ENCODE measurements around the gene SIGLECL1.

The SIGLECL1 gene

DNA sequence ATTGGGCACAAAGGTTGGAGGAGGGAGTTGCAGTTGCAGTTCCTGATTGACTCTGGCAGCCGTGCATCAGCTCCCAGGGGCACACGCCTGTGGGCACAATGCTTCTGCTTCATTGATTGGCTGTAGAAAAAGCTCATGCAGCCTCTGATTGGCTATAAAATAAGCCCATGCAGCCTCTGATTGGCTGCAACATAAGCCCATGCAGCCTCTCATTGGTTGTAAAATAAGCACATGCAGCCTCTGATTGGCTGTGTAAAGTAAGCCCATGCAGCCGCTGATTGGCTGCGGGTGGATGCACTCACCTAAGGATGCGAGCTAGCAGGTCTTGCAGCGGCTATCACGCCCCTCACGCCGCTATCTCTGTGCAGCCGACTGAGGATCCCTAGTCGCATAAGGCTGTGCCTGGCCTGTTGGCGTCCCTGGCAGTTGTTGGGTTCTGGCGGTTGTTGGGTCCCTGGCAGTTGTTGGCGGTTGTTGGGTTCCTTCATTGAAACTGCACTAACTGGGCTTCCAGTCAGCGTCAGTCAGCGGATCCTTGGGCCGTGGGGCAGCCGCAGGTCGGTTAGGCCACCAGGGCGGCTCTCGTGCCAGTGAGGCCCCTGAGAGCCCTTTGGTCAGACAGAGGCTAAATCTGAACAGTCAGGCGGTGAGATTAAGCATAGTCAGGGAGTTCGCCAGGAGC is at the start of gene SIGLECL1:
Gene SIGLECL1, plus strand, starts transcription at position 295 of the 682 bp plus-strand sequence. CDS start 12,993 bp downstream, outside the sequence.
- DNase-seq, result no peak

DNA sequence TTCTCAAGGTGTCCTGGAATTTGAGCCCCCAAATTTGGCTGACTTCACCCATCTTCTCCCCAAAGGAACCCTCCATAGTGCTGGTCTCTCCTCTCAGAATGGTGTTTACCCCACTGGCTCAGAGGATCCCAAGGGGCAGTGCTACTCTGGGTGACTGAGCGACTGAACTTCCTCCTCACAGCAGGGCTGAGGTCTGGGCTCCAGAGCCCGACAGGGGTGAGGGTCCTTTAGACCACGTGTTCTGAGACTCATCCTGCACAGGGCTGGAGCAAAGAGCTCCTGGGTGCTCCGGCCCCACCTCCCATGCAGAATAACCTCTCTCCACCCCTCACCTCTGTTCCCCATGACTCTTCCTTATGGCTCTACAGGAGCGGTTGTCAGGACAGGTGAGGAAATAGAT is 49.2 kb upstream of the SIGLECL1 start:
- DNase-seq, result no peak

DNA sequence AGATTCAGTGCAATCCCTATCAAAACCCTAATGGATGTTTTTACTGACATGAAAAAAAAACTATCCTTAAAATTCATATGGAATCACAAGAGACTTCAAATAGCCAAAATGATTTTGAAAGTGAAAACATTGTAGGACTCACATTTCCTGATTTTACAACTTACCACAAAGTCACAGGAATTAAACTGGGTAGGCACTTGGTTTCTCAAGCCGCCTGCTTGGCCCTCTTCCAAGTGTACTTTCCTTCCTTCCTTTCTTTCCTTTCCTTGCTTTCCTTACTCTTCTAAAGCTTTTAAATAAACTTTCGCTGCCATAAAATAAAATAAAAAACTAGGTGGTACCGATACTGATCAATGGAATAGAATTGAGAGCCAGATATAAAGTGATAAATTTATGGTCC is 47.0 kb upstream of the SIGLECL1 start:
- DNase-seq, result no peak

DNA sequence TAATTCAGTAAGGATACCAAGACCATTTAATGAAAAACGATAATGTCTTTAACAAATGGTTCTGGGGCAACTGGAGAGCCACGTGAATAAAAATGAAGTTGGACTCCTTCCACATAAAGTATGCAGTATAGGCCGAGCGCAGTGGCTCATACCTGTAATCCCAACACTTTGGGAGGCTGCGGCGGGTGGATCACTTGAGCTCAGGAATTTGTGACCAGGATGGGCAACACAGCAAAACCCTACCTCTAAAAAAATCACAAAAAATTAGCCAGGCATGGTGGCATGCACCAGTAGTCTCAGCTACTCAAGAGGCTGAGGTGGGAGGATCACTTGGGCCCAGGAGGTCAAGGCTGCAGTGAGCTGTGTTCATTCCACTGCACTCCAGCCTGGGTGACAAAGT is 46.6 kb upstream of the SIGLECL1 start:
- no peak for DNase-seq

DNA sequence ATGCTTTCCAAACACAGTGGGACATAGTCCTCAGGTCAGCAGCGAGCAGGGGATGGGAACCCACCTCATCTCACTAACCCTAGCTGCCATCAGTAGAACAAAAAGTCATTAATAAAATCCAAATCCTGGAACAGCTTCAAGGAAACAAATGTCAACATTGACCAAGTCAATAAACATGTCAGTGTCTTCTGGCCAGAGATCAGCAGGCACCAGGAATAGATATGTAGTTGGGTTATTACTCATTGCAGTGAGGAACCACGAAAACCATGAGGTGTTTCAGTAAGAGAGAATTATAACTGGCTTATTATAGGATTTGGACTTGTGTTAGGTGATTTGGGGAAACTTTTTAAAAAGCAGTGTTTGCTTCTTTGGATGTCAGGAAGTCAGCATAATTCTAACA is 43.1 kb upstream of the SIGLECL1 start:
- DNase-seq, result no peak

DNA sequence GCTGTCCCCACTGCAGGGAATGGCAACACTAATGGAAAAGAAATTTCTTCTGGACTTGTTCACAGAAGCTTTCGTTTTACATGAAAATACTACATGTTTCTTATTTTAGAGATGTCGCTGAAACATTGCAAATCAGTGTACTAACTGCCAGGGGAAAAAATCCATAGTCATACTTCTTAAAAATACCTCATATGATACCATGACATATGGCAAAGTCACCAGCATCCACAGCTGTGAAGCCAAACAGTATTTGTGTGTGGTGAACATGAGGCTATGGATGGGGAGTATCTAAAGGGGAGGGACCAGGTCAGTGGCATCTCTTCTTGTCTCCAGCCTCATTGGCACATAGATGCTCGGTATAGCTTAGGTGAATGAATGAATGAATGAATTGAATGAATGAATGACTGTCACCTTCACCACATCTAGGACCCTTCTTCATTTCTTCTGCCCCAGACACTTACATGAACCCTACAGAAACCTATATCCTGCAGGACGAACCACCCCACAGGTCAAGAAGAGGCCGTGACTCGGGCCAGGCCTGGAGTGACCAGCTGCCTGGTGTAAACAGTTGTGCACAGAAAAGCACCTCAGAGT is 40.6 kb upstream of the SIGLECL1 start:
- no peak for DNase-seq

DNA sequence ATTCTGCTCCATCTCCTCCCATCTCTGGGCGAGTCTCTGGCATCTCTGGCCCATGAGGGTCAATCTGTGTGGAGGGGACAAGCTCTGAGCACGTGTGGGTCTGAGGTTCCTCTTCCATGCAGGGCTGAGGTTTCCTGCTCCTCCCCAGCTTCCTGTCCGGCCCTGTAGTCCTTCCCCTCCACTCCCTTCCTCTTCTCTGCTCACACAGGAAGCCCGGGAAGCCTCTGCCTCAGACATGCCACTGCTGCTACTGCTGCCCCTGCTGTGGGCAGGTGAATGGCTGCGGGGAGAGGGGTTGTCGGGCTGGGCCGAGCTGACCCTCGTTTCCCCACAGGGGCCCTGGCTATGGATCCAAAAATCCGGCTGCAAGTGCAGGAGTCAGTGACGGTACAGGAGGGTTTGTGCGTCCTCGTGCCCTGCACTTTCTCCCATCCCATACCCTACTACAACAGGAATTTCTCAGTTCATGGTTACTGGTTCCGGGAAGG is 40.0 kb upstream of the SIGLECL1 start:
- DNase-seq, result peak; percentile 44

DNA sequence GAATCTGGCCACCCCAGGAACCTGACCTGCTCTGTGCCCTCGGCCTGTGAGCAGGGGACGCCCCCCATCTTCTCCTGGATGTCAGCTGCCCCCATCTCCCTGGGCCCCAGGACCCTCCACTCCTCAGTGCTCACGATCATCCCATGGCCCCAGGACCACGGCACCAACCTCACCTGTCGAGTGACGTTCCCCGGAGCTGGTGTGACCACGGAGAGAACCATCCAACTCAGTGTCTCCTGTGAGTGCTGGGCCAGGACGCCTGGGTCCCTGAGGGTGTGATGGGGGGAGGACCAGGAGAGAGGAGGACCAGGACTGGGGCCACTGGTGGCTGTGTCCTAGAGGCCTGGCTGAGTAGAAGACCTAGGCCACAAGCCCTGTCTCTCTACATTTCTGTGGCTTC is 39.0 kb upstream of the SIGLECL1 start:
- DNase-seq, result no peak

DNA sequence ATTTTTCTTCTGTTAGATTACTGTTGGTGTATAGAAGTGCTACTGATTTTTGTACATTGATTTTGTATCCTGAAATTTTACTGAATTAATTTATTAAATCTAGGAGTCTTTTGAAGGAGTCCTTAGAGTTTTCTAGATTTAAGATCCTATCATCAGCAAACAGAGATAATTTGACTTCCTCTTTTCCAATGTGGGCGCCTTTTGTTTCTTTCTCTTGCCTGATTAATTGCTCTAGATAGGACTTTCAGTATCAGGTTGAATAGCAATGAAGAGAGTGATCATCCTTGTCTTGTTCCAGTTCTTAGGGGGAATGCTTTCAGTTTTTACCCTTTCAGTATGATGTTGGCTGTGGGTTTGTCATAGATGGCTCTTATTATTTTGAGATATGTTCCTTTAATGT is 31.6 kb upstream of the SIGLECL1 start:
- DNase-seq, result no peak

DNA sequence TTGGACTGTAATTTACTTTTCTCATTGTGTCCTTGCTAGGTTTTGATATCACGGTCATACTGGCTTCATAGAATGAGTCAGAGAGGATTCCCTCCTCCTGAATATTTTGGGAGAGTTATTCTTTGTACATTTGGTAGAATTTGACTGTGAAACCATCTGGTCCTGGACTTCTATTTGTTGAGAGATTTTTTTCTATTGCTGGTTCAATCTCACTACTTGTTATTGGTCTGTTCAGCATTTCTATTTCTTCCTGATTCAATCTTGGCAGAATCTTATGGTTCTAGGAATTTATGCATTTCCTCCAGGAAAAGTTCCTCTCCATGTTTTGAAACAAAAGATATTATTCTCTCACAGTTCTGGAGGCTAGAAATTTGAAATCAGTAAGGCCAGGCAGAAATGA is 30.9 kb upstream of the SIGLECL1 start:
- no peak for DNase-seq

DNA sequence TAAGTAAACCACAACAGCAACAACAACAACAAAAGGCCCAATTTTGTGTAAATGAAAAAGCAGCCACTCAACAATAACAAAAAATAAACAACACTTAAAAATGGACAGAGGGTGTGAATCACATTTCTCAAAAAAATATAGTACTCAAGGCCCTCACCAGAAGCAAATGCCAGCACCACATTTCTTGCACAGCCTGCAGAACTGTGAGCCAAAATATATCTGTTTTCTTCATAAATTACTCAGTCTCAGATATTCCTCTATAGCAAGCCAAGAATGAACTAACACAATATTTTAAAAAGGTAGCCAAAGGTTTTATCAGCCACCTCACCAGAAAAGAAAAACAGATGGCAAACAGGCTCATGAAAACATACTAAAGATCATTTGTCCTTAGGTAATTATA is 29.9 kb upstream of the SIGLECL1 start:
- no peak for DNase-seq

DNA sequence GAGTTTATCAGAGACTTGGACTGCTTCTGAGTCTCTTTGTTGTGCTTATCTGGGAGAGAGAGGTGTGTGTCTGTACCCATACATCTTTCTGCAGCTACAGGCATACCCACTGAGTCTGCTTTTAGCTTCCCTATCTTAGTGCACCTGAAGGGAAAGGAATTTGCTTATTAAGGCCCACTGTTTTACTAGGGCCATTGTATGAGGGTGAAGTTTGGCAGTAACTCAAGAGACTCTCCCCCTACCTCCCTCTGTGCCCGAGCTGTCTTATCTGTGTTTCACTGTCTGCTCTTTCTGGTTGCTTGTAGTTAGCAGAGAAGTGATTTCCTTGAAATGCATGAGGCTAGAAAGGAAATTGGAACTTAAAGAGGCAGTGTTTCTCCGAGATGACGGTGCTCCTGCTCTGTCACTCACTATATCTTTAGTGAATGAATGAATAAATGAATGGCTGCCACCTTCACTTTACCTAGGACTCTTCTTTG is 26.7 kb upstream of the SIGLECL1 start:
- DNase-seq, result no peak

DNA sequence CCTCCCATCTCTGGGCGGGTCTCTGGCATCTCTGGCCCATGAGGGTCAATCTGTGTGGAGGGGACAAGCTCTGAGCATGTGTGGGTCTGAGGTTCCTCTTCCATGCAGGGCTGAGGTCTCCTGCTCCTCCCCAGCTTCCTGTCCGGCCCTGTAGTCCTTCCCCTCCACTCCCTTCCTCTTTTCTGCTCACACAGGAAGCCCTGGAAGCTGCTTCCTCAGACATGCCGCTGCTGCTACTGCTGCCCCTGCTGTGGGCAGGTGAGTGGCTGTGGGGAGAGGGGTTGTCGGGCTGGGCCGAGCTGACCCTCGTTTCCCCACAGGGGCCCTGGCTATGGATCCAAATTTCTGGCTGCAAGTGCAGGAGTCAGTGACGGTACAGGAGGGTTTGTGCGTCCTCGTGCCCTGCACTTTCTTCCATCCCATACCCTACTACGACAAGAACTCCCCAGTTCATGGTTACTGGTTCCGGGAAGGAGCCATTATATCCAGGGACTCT is 25.9 kb upstream of the SIGLECL1 start, which contains the start of gene CD33:
Gene CD33, plus strand, starts transcription at position 183 of the 496 bp plus-strand sequence. Its CDS starts 39 bp downstream, at position 222.
- peak; percentile 55 for DNase-seq

DNA sequence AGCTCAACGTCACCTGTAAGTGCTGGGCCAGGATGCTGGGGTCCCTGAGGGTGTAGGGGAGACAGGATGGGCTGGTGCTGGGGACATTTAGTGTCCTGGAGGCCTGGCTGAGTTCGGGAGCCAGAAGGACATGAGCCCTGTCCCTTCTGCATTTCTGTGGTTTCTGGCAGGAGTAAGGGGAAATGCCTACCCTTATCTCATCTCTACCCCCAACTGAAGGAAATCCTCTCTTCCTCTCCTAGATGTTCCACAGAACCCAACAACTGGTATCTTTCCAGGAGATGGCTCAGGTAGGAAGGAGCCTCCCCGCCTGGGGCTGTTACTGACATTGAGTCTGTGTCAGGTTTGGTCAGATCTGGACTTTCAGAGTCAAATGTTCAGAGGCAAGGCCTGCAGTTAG is 24.8 kb upstream of the SIGLECL1 start:
- DNase-seq, result no peak

DNA sequence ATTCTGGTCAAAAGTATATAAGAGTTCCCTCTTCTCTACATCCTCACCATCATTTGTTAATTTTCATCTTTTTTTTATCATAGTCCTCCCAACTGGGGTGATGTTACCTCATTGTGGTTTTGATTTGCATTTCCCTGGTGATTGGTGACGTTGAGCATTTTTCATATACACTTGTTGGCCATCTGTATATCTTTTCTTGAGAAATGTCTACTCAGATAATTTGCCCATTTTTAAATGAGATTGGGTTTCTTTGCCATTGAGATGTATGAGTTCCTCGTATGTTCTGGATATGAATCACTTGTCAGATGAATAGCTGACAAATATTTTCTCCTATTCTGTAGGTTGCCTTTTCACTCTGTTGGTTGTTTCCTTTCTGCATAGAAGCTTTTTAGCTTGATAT is 23.6 kb upstream of the SIGLECL1 start:
- DNase-seq, result no peak

DNA sequence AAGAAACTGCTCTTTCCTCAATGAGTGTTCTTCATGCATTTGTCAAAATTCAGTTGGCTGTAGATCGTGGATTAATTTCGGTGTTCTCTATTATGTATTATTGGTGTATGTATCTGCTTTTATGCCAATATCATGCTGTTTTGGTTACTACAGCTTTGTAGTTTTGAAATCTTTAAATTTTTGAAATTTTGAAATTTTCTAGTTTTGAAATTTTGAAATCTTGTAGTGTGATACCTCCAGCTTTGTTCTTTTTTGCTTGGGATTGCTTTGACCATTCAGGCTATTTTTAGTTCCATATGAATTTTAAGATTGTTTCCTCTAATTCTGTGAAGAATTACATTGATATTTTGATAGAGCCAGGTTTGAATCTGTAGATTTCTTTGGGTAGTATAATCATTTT is 22.9 kb upstream of the SIGLECL1 start:
- DNase-seq, result no peak

DNA sequence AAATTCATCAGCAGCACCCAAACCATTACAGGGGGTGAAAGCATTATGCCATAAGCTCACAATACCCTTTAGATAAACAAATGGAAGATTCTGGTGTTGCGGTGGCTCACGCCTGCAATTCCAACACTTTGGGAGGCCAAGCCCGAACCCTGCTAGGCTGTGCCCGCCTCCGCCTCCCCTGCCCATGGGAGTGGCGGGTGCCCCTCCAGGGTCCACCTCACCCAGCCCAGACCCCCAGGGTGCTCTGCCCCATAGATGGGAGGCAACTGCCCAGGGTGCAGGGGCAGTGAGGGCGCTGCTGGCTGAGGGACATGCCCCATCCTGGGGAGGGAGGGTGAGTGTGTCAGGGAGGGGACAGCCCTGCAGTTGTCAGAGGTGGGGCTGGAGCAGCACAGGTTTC is 10.0 kb upstream of the SIGLECL1 start:
- no peak for DNase-seq

DNA sequence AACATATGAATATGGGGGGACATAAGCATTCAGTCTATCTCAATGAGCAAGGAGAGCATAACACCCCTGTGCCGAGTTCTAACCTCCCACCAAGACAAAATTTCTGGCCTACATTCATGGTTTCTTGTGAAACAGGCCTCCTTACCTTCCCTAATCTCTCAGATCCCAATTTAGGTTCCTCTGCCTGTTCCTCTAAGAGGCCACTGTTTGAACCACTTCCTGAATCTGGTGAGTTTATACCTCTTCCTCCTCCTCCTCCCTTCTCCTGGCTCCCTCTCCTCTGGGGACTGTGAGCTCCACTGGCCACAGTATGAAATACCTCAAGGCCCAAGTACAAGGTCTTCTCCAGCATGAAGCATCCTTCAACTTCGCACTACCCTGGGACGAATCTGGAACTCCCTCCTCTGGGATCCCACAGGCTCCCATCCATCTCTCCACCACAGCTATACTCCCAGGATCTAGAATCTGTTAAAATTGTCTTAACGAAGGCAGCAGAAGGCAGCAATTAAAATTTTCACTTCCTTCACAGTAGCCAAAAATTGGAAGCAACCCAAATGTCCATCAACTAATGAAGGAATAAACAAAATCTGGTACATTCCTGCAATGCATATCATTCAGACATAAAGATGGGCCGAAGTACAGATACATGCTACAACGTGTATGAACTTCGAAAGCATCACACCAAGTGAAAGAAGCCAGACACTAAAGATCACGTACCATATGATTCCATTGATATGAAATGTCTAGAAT is 7.8 kb upstream of the SIGLECL1 start:
- DNase-seq, result no peak

DNA sequence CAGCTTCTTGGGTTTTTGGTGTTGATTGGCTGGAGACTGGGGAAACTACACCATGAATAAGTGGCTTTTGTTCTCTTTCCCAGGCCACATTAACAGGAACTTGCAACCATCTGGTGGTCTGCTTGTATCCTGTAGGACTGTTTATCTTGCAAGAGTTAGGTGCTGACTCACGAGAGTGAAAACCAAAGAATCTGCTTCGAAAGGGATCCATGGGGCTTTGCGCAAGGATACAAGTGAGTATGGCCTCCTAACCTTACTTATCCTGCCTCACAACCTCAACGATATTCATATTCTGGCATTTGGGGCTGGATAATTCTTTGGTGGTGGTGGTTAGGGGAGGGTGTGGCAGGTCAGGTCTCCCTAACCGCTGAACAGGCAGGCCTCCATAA is 4.7 kb upstream of the SIGLECL1 start:
- DNase-seq, result no peak

DNA sequence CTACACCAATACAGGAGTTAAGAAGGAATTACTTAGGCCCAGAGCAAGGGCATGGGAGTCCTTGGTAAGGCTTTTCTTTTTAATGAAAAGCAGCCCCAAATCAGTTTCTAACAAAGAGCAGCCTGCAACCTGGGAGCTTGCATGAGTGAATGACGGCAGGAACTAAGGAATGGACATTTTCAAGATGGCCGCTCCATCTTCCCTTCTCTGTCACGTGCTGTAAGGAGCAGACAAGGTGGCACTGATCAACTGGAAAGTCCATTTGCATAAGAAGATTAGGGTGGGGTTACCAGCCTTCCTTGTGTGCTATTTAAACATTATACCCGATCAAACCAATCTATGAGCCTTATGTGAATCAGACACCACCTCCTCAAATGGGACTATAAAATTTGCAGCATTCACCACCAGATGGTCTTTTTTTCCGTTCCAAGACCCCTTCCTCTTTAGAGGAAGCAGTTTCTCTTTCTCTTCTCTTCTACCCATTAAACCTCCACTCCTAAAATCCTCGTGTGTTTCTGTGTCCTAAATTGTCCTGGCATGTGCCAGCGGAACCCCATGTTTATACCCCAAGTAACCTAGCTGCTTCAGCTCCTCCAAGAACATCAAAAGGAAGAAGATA is 2.8 kb upstream of the SIGLECL1 start:
- DNase-seq, result no peak

DNA sequence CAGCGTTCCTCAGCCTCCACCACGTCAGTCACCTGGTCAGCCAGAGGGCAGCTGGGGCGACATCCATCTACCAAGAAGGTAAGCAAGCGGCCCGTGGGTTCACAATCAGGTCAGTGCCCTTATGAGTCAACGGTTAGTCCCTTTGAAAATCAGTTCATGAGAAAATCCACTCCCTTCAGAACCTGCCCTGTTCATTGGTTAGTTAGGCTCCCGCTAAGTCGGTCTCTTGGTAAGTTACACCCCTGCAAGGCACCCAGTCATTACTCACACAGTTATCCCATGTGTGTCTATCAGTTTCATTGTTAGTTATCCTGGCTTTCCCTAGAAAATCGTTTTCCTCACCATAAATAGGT is 564 bp downstream of the SIGLECL1 start:
- no peak for DNase-seq

DNA sequence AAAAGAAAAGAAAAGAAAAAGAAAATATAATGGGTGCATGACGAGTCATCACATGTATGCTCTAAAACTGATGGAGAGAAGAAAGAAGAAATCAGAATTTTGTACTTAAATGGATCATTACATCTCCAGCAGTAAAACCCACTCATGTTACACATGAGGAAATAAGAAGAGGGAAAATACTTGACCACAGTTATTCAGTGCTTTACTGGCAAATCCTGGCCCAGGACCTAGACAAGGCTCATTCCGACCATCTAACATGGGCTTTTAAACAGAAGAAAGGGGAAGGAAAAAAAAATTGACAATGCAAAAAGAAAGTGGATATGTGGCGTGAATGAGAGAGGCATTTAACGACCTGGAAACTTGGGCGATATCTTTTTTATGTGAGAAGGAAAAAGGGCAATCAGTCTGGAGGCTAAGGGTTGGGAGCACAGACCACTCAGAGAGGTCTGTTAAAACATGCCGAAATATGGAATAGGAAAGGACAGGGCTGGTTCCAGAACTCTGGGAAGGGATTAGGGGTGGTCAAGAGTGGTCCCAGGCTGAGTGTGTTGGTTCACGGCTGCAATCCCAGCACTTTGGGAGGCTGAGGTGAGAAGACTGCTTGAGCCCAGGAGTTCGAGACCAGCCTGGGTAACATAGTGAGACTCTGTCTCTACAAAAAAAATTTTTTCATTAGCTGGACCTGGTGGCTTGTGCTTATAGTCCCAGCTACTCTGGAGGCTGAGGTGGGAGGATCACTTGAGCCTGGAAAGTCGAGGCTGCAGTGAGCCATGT is 1.6 kb downstream of the SIGLECL1 start:
- DNase-seq, result no peak
